Stromal cell of bone marrow (primary cell): Measurements from ENCODE around the gene ETAA1.

ENCODE experiments used
- DNase-seq: peaks from one replicate; pipeline ENCODE4 v3.0.0-alpha.2; 2012; ENCODE audit warnings: low read depth

Gene ETAA1

GRCh38 chr2:67397143-67397986, at the start of gene ETAA1:
ETAA1 (plus strand) TSS chr2:67397333; CDS start chr2:67397449, 116 bp downstream.
- peak; percentile 82 for DNase-seq

DNA sequence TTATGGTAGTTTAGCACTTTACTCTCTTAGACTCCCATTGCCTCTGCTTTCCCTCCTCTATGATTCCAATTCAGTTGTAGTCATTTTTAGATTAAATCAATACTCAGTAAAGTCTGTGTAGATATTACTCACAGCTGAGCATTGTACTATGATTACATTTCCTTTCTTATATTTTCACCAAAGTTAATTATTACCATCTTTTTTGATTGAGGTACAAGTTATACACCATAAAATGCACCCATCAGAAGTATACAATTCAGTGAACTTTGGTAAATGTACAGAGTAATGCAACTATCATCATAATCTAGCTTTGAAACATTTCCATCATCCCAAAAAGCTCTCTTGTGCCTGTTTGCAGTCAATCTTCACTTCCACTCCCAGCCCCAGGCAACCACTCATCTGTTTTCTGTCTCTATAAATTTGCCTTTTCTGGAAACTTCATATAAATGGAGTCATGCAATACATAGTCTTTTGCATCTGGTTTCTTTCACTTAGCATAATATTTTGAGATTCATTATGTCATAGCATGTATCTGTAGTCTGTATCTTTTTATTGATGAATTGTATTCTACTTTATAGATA, 30.2 kb upstream of the ETAA1 start:
- no peak for DNase-seq

- DNase-seq = no peak
These were observed 22.7 kb upstream of the ETAA1 start for GRCh38 chr2:67374481-67374880.

DNA sequence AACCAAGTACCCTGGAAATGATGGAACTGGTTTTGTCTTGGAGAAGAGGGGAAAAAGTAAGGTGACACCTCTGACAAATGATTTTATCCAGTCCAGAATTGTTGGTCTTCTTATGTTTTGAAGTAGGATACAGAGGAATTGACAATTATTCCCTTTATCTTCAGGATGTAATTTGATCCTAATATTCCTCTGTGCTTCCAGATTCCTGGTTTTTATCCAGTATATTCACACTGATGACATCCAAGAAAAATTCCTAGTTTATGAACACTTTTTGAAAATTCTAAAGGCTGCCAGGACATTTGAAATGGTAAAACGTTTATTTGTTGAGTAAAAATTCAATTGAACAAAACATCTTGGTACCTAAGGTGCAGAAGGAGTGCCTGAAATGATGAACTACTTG, 22.2 kb upstream of the ETAA1 start:
- no peak for DNase-seq

GRCh38 chr2:67378555-67378954, 18.6 kb upstream of the ETAA1 start:
- DNase-seq = no peak

- no peak for DNase-seq
These were observed 18.1 kb upstream of the ETAA1 start for GRCh38 chr2:67379048-67379447.

- DNase-seq = no peak
These were observed 12.9 kb upstream of the ETAA1 start for GRCh38 chr2:67384123-67384822.

DNA sequence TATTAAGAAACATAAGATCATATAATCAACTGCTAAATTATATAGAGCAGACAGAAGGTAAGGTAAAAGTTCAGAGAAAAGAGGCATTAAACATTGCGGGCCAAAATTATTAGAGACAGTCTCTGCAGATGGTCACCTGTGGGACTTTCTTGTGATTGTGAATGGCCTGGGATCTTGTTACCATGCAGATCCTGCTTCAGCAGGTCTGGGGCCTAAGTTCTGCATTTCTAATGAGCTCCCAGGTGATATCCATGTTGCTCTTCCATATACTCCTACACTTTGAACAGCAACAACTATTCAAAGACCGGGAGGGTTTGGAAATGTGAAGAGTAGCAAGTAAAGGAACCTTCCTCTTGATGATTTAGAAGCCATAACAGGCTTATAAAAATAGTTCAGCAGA, 8.5 kb upstream of the ETAA1 start:
- DNase-seq = no peak

GRCh38 chr2:67389286-67389685, 7.8 kb upstream of the ETAA1 start:
- no peak for DNase-seq

GRCh38 chr2:67389788-67390187, 7.3 kb upstream of the ETAA1 start:
- DNase-seq = no peak

GRCh38 chr2:67393237-67393636, 3.9 kb upstream of the ETAA1 start:
- no peak for DNase-seq

- peak; percentile 46 for DNase-seq
These were observed 2.4 kb upstream of the ETAA1 start for GRCh38 chr2:67394734-67395133.

DNA sequence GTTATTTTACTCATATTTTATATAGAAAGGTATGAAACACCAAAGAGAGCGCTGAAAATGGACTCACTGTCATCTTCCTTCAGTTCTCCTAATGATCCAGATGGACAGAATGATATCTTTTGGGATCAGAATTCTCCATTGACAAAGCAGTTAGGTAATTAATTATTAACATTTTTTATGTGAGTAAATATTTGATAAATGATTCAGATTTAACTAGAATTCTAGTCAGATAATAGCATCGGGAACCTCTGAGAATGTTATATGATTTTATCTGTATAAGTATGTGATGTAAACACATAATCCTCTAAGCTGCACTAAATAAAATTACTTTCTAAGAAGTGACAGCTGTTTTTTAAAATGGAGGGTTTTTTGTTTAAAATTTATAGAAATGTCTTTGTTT, 2.0 kb downstream of the ETAA1 start:
- no peak for DNase-seq

DNA sequence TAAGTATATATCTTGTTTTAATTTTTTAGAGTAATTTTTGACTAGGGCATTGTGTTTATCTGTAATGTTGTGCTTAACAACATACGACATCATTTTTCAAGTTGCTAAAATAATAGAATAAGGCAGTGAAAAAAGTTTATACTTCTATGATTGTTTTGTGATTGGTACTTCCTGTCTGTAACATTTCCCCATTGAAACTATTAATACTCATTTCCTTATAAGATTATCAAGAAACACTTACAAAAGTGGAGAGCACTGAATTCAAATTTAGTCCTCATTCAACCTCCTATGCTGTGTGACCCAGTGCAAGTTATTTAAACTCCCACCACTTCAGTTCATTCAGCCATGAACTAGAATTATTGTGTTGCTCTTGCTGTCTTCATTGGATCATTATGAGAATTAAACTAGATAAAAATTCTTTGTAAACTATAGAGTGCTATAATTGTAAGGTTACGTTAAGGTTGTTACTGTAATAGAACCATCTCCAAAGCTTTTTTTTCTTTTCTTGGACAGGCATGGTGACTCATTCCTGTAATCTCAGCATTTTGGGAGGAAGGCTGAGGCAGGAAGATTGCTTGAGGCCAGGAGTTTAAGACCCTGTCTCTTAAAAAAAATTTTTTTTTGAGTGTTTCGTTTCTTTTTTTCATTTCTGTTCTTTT, 2.8 kb downstream of the ETAA1 start:
- no peak for DNase-seq

- DNase-seq = no peak
These were observed 3.7 kb downstream of the ETAA1 start for GRCh38 chr2:67400560-67401485.

GRCh38 chr2:67408346-67408745, 11.2 kb downstream of the ETAA1 start:
- DNase-seq = no peak

DNA sequence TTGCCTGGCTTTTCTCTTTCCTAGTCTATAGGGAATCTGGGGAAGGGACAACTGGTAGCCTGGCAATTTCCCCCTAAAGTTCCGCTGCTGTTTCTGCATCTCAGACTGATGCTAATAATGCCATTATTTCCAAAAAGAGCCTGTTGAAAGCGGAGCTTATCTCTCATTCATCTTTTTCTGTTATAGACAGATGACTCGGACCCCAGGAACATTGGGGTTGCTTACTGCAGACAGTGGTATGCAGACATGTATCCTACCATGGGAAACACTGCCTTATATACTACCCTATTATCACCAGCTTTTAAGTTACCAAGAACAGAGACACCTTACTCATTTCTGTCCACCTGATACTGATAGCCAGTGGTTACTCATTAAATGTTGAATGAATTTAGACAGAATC, 15.3 kb downstream of the ETAA1 start:
- no peak for DNase-seq

- DNase-seq = no peak
These were observed 17.7 kb downstream of the ETAA1 start for GRCh38 chr2:67414867-67415266.

GRCh38 chr2:67416136-67416535, 19.0 kb downstream of the ETAA1 start:
- DNase-seq = no peak

DNA sequence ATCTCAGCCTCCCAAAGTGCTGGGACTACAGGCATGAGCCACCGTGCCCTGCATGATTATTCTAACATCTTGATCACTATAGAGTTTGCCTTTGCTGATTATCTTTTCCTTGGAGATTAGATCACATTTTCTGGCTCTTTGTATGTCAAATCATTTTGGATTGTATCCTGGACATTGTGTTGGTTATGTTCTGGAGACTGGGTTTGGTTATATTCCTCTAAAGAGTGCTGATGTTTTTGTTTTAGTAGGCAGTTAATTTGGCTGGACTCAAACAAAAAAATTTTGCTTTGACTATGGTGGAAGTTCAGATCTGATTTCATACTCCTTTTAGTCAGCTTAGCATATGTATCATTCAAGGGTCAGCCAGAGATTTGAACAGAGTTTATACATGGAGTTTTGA, 26.4 kb downstream of the ETAA1 start:
- no peak for DNase-seq

DNA sequence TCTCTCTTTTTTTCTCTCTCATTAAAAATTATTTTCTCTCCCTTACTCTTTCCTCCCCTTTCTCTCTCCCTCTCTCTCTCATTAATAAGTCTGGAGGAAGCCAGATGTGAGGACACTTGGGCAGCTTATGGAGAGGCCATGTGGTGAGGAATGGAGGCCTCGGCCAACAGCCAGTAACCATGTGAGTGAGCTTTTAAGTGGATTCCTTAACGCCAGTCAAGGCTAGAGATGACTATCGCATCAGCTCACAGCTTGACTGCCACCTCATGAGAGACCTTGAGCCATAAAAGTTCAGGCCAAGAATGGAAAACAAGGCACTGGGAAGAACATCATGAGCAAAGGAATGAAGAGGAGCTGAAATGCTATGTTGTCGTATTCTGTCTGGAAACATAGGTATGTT, 39.1 kb downstream of the ETAA1 start:
- DNase-seq = no peak

DNA sequence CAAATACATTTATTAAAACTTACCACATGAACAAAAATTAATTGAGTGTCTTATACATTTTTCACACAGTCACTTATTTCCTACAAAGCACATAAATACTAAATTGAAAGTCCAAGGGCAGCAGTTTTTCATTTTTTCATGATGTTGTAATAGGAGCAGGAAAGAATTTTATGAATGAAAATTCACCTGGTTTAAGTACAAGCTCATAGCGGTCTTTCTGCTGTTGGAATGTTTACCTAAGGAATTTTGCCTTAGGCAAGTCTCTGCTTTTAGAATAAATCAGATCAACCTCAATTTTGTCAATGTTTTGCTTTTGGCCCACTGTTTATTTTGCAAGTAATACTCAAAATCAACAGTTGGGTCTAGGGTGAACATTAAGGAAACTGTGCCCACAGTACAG, 40.0 kb downstream of the ETAA1 start:
- no peak for DNase-seq
